GM18868 (cell line): ENCODE measurements around the gene MYBPC2.

ENCODE experiments used
- ATAC-seq: cut with Tn5 transposase; IDR thresholded peaks from one replicate; pipeline ENCODE4 v1.9.1; 2021; ENCODE audit warnings: mild to moderate bottlenecking, moderate library complexity; ENCODE audit not compliant: unreplicated experiment

The MYBPC2 gene

DNA sequence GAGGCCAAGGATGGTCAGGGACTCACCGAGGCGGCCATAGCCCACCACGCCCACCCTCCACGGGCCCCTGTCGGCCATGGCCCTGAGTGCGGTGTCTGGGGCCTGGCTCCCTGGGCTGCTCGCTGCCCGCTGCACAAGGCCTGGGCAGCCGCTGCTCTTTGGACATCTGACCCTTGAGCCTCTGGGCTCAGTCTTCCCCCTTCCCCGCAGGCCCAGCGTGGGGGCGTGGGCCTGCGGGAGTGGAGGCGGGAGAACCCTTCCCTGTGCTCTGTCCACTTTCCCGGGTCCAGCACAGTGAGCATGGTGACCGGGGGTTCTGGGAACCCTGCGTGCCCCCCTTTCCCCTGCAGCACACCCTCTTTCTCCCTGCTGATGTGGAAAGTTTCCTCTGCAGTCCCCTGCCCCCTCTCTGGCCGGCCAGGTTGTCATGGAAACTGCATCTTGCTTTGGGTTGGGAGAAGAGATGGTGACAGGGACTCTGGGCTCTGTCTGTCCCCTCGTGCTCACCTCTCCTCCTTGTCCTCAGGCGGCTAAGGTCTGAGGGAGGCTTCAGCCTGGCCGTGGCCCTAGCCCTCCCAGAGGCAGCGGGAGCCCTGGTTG, 81.2 kb downstream of the MYBPC2 start, which contains the start of gene ASPDH:
ASPDH (minus strand) TSS at position 168 of the 600 bp plus-strand sequence; CDS start at position 78, 90 bp downstream.
- ATAC-seq, result no peak

DNA sequence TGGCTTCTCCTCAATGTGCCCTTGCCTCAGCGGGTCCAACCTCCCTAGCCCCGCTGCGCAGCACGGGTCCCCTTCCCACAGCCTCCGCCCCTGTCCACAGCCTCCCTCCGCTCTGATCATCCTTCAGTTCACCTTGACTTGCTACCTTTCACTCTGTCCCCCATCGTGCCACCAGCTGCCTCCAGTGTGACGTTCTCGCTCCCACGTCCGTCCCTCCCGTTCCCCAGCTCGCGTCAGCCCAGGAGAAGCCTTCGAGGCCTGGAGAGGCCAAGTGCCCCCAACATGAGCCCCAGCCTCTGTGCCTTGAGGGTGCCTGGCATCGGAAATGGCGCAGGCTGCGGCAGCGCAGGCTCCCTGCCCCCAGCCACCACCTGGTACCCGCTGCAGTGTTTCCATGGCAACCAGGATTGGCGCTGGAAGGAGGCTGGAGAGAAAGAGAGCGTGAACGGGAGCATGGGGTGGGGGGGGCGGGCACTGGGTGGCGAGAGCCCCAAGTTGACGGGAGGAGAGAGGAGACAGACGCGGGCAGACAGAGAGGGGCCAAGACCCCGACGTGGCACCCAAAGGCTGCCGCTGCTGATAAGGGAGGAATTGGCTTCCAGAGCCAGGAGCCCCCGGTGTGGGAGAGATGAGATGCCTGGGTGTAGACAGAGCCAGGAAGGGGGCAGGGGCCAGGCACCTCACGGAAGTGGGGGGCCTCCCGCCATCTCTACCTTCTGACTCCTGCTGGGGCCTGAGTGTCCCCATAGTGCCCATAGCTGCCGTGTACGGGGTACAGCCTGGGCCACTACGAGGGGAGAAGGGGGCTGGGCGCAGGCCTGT, 81.9 kb downstream of the MYBPC2 start:
- ATAC-seq, result no peak

DNA sequence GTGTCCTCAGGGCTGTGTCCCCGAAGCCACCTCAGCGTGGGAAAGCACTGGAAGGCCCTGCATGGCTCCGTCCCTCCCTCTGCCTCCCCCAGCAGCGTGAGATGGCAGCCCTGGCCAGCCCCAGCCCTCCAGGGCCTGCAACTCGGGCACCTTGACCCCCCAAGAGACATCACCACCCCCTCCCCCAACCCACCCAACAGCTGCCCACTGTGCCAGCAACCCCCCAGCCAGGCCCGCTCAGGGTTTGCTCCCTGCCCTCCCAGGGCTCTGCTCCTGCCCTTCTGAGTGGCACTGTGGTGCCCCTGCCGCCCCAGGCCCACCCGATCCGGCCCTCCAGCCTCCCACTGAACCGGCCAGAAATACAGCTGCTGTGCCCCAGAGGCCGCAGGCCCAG, 82.5 kb downstream of the MYBPC2 start:
- ATAC-seq, result no peak
